Fibroblast of the aortic adventitia (primary cell): Measurements from ENCODE around the gene SLC13A4. TPM values are rescaled to one million over a fixed set of nuclear protein-coding genes. Genes with fewer than 3 reads are reported as not detected.

Experiments
- DNase-seq: peaks from one replicate; pipeline ENCODE4 v3.0.0-alpha.2; 2010; ENCODE audit warnings: low read depth
- H3K4me3 ChIP-seq: 2 replicates; pipeline ENCODE4 v1.5.1; 2011; ENCODE audit warnings: low read depth, mild to moderate bottlenecking, control low read depth, low read length, moderate library complexity
- CTCF ChIP-seq: IDR thresholded peaks from 2 replicates; pipeline ENCODE4 v1.5.1; 2011; ENCODE audit warnings: mild to moderate bottlenecking, low read length, control low read depth, inconsistent platforms; ENCODE audit not compliant: insufficient read depth
- total RNA-seq: library from RNA; depleted of rRNA; stranded (reverse); fragments of >200 nt; gene quantifications from 2 replicates; pipeline ENCODE4 v1.2.3, GENCODE V29; 2012; ENCODE audit warnings: low replicate concordance

SLC13A4 gene
- total RNA-seq, 1 donor = 0.99 TPM

GRCh38 chr7:135661311-135662122 lies 66.5 kb downstream of the SLC13A4 start:
- TF ChIP-seq CTCF = no peak
- no peak for DNase-seq
- H3K4me3 ChIP-seq = peak overlapping the region; percentile 66

- no peak overlapping the region for H3K4me3 ChIP-seq
- no peak for DNase-seq
- no peak for TF ChIP-seq CTCF
These were observed 68.7 kb downstream of the SLC13A4 start for GRCh38 chr7:135659159-135659846.

- DNase-seq = no peak
- H3K4me3 ChIP-seq = no peak overlapping the region
These were observed 69.4 kb downstream of the SLC13A4 start for GRCh38 chr7:135658564-135658963.

DNA sequence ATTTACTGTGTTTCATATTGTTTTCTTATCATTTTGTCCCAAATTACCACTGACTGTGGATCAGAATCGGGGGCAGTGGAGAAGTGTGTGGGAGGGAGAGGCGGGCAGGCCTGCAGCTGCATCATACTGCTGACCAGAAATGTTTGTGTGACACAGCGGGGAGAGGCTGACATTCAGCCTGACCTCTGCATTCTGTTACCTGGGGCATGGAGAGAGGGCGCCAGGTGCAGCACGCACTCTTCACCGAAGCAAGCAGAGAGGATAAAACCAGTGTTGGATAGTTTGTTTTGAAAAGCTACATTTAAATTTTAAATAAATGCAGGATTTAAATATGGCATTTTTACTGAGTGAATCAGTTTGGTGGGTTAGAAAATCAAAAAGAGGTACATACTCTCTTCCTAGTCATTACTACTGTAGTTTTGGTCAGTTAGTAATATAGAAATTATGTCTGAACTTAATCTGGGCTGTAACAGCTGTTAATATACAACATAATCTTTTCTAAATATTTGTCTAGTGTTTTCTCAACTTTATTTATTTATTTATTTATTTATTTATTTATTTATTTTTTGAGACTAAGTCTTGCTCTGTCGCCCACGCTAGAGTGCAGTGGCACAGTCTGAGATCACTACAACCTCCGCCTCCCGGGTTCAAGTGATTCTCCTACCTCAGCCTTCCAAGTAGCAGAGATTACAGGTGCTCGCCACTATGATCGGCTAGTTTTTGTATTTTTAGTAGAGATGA lies 74.5 kb downstream of the SLC13A4 start:
- no peak overlapping the region for H3K4me3 ChIP-seq
- DNase-seq = no peak
- no peak for TF ChIP-seq CTCF

More at GRCh38 chr7:135658564-135658963, 69.4 kb downstream of the SLC13A4 start:
- TF ChIP-seq CTCF = no peak

DNA sequence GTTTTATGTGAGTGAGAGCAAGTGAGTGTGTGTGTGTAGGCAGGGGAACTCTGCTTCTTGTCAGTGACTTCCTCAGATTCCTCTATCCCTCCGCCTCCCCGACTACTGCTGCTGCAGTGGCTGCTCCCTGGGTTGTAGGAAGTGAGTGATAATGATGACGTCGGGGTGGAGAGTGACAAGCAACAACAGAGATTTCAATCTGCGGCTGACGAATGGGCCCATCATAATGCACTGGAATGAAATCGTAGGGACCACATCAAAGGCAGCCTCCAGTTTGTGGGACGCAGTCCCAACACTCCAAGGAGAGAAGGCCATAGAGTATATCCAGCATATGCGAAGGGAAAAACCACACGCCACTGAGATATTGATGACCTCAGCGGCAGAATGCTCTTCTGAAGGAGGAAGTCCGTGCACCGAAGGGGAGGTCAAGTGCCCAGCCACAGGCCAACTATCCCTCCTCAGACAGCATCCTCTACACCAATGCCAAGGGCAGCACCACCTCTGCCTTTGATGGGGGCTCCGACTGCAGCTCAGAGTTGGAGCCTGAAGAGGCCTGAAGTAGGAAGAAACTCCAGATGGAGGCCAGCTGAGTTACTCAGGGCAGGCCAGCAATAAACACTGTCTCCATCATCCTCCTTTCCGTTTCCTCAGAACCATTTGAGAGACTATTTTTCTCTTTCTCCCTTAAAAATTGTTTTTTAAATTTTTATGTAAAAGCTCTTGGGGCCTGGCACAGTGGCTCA lies 77.0 kb downstream of the SLC13A4 start:
- DNase-seq = peak; percentile 35
- TF ChIP-seq CTCF = no peak
- no peak overlapping the region for H3K4me3 ChIP-seq

- no peak for TF ChIP-seq CTCF
- DNase-seq = no peak
- H3K4me3 ChIP-seq = no peak overlapping the region
These were observed 79.8 kb downstream of the SLC13A4 start for GRCh38 chr7:135648235-135648634.
